Heart right ventricle (tissue), 16 donors: ENCODE results near the gene APPBP2. TPM values are rescaled to one million over a fixed set of nuclear protein-coding genes. Genes with fewer than 3 reads are reported as not detected.
"Not testable (repeated sequence)": the region's sequence is repeated elsewhere in the genome, so short reads cannot be mapped to it uniquely, and the experiment has no call there.

Source experiments
- ATAC-seq, 8 donors: fragments of 200-7000 bp; cut with Tn5 transposase; one replicate each; pipeline ENCODE4 v1.9.1; 2020; ENCODE audit warnings: mild to moderate bottlenecking in 8 of 8, moderate library complexity in 8 of 8, moderate number of reproducible peaks in 1 of 8
- DNase-seq, 2 donors: peaks; one replicate each; pipeline ENCODE4 v3.0.0-alpha.2; 2020
- H3K27ac ChIP-seq, 10 donors: fragments of 200-600 bp; sonication (generic) in 2 of 10; one replicate each; pipeline versions ENCODE4 v1.5.0 to v1.8.0; 2020 to 2022; ENCODE audit warnings: mild to moderate bottlenecking in 3 of 10
- H3K27me3 ChIP-seq, 7 donors: fragments of 200-600 bp; one replicate each; pipeline ENCODE4 v1.8.0; 2021 to 2022; ENCODE audit warnings: mild to moderate bottlenecking in 2 of 7
- H3K36me3 ChIP-seq, 9 donors: fragments of 200-600 bp; sonication (generic) in 1 of 9; one replicate each; pipeline versions ENCODE4 v1.5.0 to v1.8.0; 2020 to 2022; ENCODE audit warnings: mild to moderate bottlenecking in 2 of 9
- H3K4me1 ChIP-seq, 9 donors: fragments of 200-600 bp; sonication (generic) in 1 of 9; one replicate each; pipeline versions ENCODE4 v1.5.0 to v1.8.0; 2020 to 2022; ENCODE audit warnings: mild to moderate bottlenecking in 4 of 9
- H3K4me3 ChIP-seq, 10 donors: fragments of 200-600 bp; sonication (generic) in 2 of 10; one replicate each; pipeline versions ENCODE4 v1.5.0 to v1.8.0; 2020 to 2022; ENCODE audit warnings: mild to moderate bottlenecking in 7 of 10, moderate library complexity in 2 of 10
- H3K9me3 ChIP-seq, 11 donors: fragments of 200-600 bp in 10 of 11; sonication (generic) in 2 of 11; one replicate each; pipeline versions ENCODE4 v1.5.0 to v1.8.0; 2013 to 2022; ENCODE audit warnings: mild to moderate bottlenecking in 2 of 11, control low read depth in 1 of 11, moderate library complexity in 1 of 11
- WGBS, 2 donors: extraction: QIAGEN DNeasy Blood & Tissue Kit; methylation state at CpG; one replicate each; pipeline ENCODE4 v1.1.7; 2013; ENCODE audit warnings: inconsistent platforms in 1 of 2; 5-methylcytosine and 5-hydroxymethylcytosine counted together
- intact Hi-C, 10 donors: fragments of 100-400 bp; cut with DNase I; formaldehyde crosslinking; loops; one replicate each; pipeline versions ENCODE4 v1.11.1 to v1.14.2; 2022
- polyA plus RNA-seq, 2 donors: library from polyadenylated mRNA; stranded (reverse); fragments of 200-250 nt; gene quantifications; one replicate each; pipeline ENCODE4 v1.2.3, GENCODE V29; 2013
- total RNA-seq, 10 donors: library from RNA; stranded (reverse); fragmentation: NEBNext Ultra II Directional in 3 of 10; extraction: Animal tissue kit (Norgen Biotek cat#: 25700) in 3 of 10; gene quantifications; one replicate each; pipeline versions ENCODE4 v1.2.1 to v1.2.4, GENCODE V29; 2021 to 2023
- TF ChIP-seq, protein P1 (sequence below), 9 donors: fragments of 200-600 bp; sonication (generic) in 2 of 9; IDR thresholded peaks; one replicate each; pipeline versions ENCODE4 v1.5.0 to v1.8.0; 2021 to 2022; ENCODE audit warnings: antibody characterized with exemption in 9 of 9, mild to moderate bottlenecking in 5 of 9, moderate library complexity in 1 of 9
- donor health status: Arrhythmogenic right ventricular cardiomyopathy.
- donor health status: ischemic (EF 13 %, LVEDD 7.1; RV severe dilation, severe dysfunction).
- donor health status: healthy with polysubstance abuse.
- donor health status: DM: no; HTN: yes; CAD: no.
- donor health status: DM: no; HTN: no; CAD: no.
- donor health status: ischemic (EF 25% LVEDD 6.9; RV normal size, moderate dysfunction).
- donor health status: ischemic (EF 25% LVEDD 5.7; RV mildly dilated, moderate dysfunction).
- donor health status: healthy.
- donor health status: DM: yes; HTN: yes; CAD: no.
- donor health status: Ischemic cardiomyopathy.
- donor health status: ischemic (EF 35%, LVEDD 5.7; RV mildly dilated, moderate dysfunction).
- donor health status: nonischemic (EF 11% LVEDD 7.7; RV severe dilation, severe dysfunction).
- donor health status: DM: yes; HTN: yes; CAD: no.
- donor health status: PGD.
- donor health status: ischemic (EF 29% LVEDD 5.4; RV normal size, mild dysfunction).
- donor health status: nonischemic (EF 23%, LVEDD 6.1; RV moderate dilation, normal function).

APPBP2 gene
- total and polyA plus RNA-seq, 12 donors, result 4.6 to 22.8 (median 17.2) TPM

- 91 to 93% methylated on average over 6 of the region's 6 CpGs for WGBS, 2 donors
- no peak for DNase-seq
- H3K27me3 ChIP-seq, result no peaks in the 10 kb centered on the region
- no peak overlapping the region for H3K4me3 ChIP-seq
- peaks cover 0 to 16% (median 11%) of the 10 kb centered on the region in 9 donors for H3K4me1 ChIP-seq
- H3K36me3 ChIP-seq, result no peaks in the 10 kb centered on the region
- TF ChIP-seq, protein P1, sequence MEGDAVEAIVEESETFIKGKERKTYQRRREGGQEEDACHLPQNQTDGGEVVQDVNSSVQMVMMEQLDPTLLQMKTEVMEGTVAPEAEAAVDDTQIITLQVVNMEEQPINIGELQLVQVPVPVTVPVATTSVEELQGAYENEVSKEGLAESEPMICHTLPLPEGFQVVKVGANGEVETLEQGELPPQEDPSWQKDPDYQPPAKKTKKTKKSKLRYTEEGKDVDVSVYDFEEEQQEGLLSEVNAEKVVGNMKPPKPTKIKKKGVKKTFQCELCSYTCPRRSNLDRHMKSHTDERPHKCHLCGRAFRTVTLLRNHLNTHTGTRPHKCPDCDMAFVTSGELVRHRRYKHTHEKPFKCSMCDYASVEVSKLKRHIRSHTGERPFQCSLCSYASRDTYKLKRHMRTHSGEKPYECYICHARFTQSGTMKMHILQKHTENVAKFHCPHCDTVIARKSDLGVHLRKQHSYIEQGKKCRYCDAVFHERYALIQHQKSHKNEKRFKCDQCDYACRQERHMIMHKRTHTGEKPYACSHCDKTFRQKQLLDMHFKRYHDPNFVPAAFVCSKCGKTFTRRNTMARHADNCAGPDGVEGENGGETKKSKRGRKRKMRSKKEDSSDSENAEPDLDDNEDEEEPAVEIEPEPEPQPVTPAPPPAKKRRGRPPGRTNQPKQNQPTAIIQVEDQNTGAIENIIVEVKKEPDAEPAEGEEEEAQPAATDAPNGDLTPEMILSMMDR (IDR thresholded peaks at IDR 0.05), result no peak
- H3K27ac ChIP-seq, result no peak overlapping the region
- intact Hi-C loops, result loop anchor here in 2 of 10 donors (5.0 to 10.0 kb wide), 3 partner anchors 209 to 321 kb away; no protein-coding TSS in a partner anchor
- no peaks in the 10 kb centered on the region for H3K9me3 ChIP-seq
- ATAC-seq, result no peak
These were observed 100.4 kb downstream of the APPBP2 start for GRCh38 chr17:60425626-60426025.

DNA sequence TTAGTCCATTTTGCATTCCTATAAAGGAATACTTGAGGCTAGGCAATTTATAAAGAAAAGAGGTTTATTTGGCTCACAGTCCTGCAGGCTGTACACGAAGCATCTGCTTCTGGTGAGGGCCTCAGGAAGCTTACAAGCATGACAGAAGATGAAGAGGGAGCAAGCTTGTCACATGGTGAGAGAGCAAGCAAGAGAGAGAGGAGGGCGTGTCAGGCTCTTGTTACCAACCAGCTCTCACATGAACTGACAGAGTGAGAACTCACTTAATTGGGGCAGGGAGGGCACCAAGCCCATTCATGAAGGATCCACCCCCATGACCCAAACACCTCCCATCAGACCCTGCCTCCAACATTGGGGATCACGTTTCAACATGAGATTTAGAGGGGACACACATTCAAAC is 102.2 kb downstream of the APPBP2 start:
- 83 to 90% methylated on average over 3 of the region's 3 CpGs for WGBS, 2 donors

GRCh38 chr17:60422162-60422665 is 103.8 kb downstream of the APPBP2 start, which contains the start of gene CHCT1:
Gene CHCT1 (plus strand): TSS chr17:60422489. CDS start chr17:60422593, 104 bp downstream.
- no peaks in the 10 kb centered on the region for H3K36me3 ChIP-seq
- ATAC-seq, result peak in 5 of 8 donors; percentile 4 to 33 (median 24)
- H3K27ac ChIP-seq, result peak within 1 kb of the TSS in 5 of 10 donors; percentile 12 to 85 (median 47)
- 67 to 75% methylated on average over 18 of the region's 18 CpGs for WGBS, 2 donors
- H3K4me3 ChIP-seq, result peak within 1 kb of the TSS; percentile 36 to 62 (median 54)
- no peaks in the 10 kb centered on the region for H3K9me3 ChIP-seq
- peaks cover 0 to 16% (median 13%) of the 10 kb centered on the region in 9 donors for H3K4me1 ChIP-seq
- H3K27me3 ChIP-seq, result no peaks in the 10 kb centered on the region
- TF ChIP-seq, protein P1 (IDR thresholded peaks at IDR 0.05), result no peak
- intact Hi-C loops, result loop anchor here in 3 of 10 donors (5.0 to 10.0 kb wide), 4 partner anchors 213 to 317 kb away; no protein-coding TSS in a partner anchor
- peak in 1 of 2 donors; percentile 17 for DNase-seq

More for the DNA sequence above, 102.2 kb downstream of the APPBP2 start:
- intact Hi-C loops, result loop anchor here in 3 of 10 donors (5.0 to 10.0 kb wide), 4 partner anchors 211 to 319 kb away; no protein-coding TSS in a partner anchor
- Histone ChIP-seq H3K27me3 (no peaks in the 10 kb centered on the region), H3K27ac (no peak overlapping the region), H3K36me3 (no peaks in the 10 kb centered on the region), H3K4me3 (no peak overlapping the region), H3K4me1 (peaks cover 0 to 16% (median 13%) of the 10 kb centered on the region in 9 donors), H3K9me3 (no peaks in the 10 kb centered on the region)
- TF ChIP-seq, protein P1 (IDR thresholded peaks at IDR 0.05), result no peak
- DNase-seq, result no peak
- ATAC-seq, result no peak

- WGBS, 2 donors, result 3 to 4% methylated on average over 60 to 66 of the region's 66 CpGs
- Histone ChIP-seq H3K27ac (peak overlapping the region in 5 of 10 donors; percentile 12 to 85 (median 47)), H3K4me3 (peak overlapping the region; percentile 36 to 62 (median 54)), H3K36me3 (no peaks in the 10 kb centered on the region), H3K4me1 (peaks cover 0 to 21% (median 13%) of the 10 kb centered on the region in 9 donors), H3K27me3 (no peaks in the 10 kb centered on the region), H3K9me3 (no peaks in the 10 kb centered on the region)
- ATAC-seq (peak; percentile 92 to 97 (median 95)), DNase-seq (peak; percentile 56 to 76)
- intact Hi-C loops, result loop anchor here in 3 of 10 donors (5.0 to 10.0 kb wide), 4 partner anchors 213 to 317 kb away; no protein-coding TSS in a partner anchor
- TF ChIP-seq, protein P1 (IDR thresholded peaks at IDR 0.05), result peak; percentile 69 to 99 (median 94)
These were observed 104.5 kb downstream of the APPBP2 start for GRCh38 chr17:60421273-60422161.

GRCh38 chr17:60419875-60420274 is 106.2 kb downstream of the APPBP2 start:
- H3K9me3 ChIP-seq, H3K27me3 ChIP-seq, H3K4me3 ChIP-seq, DNase-seq, H3K27ac ChIP-seq, H3K36me3 ChIP-seq, ATAC-seq: not testable (repeated sequence)
- intact Hi-C loops, result loop anchor here in 3 of 10 donors (5.0 to 10.0 kb wide), 4 partner anchors 215 to 315 kb away; no protein-coding TSS in a partner anchor
- peaks cover 0 to 26% (median 13%) of the 10 kb centered on the region in 9 donors for H3K4me1 ChIP-seq
- WGBS, 2 donors, result 93 to 96% methylated on average over 7 of the region's 7 CpGs

- DNase-seq, H3K27me3 ChIP-seq, intact Hi-C loops, H3K27ac ChIP-seq, H3K36me3 ChIP-seq, H3K4me3 ChIP-seq, H3K9me3 ChIP-seq, ATAC-seq: not testable (repeated sequence)
- H3K4me1 ChIP-seq, result peaks cover 0 to 26% (median 13%) of the 10 kb centered on the region in 9 donors
- WGBS, 2 donors, result 93% methylated on average over 4 of the region's 4 CpGs
These were observed 107.0 kb downstream of the APPBP2 start for GRCh38 chr17:60419003-60419402.
